Pulmonary artery endothelial cell (primary cell): ENCODE measurements around the gene CPSF3. TPM values are rescaled to one million over a fixed set of nuclear protein-coding genes. Genes with fewer than 3 reads are reported as not detected.
"Not testable (repeated sequence)": the region's sequence is repeated elsewhere in the genome, so short reads cannot be mapped to it uniquely, and the experiment has no call there.

Source experiments
- DNase-seq: peaks from one replicate; pipeline ENCODE4 v3.0.0-alpha.2; 2011; ENCODE audit warnings: low read depth, low spot score
- total RNA-seq: library from RNA; depleted of rRNA; stranded (reverse); fragments of >200 nt; gene quantifications from 2 replicates; pipeline ENCODE4 v1.2.3, GENCODE V29; 2014

Gene CPSF3
- total RNA-seq, 1 donor from 2014 or later: 54.5 TPM

GRCh38 chr2:9394816-9395215, 28.6 kb upstream of the CPSF3 start:
- DNase-seq: no peak

- no peak for DNase-seq
Measured at GRCh38 chr2:9397201-9397600, 26.3 kb upstream of the CPSF3 start.

GRCh38 chr2:9398251-9398650, 25.2 kb upstream of the CPSF3 start:
- DNase-seq: not testable (repeated sequence)

GRCh38 chr2:9398881-9399780, 24.3 kb upstream of the CPSF3 start:
- DNase-seq: no peak

DNA sequence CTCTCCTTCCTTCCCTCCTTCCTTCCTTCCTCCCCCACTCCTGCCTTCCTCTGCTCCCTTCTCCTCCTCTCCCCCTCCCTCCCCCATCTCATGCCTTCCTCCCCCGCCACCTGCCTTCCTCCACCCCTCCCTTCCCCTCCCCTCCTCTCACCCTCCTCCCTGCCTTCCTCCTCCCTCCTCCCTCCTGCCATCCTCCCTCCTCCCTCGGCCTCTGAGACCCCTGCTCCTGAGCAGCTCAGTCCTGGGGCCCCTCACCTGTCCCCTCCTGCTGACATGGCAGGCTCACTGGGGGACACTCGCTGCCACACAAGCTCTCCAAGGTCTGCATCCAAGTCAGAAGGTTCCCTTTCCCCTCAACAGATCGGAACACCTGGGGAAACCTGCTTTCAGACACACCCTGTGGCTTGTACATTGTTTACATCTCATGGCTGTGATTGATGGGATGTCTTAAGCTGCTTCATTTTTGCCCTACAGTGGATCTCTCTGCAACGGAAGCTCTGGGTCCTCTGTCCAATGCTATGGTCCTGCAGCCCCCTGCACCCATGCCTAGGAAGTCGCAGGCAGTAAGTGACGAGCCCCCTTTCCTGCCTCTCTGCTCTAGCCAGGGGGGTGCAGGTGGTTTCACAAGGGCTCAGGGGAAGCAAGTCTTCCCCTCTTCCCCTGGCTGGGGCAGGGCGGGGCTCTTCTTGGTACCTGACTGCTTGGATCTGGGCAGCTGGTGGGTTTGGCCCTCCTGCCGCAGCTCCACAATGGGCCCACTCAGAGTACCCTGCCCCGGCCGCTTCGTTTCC, 23.0 kb upstream of the CPSF3 start:
- DNase-seq: no peak

DNA sequence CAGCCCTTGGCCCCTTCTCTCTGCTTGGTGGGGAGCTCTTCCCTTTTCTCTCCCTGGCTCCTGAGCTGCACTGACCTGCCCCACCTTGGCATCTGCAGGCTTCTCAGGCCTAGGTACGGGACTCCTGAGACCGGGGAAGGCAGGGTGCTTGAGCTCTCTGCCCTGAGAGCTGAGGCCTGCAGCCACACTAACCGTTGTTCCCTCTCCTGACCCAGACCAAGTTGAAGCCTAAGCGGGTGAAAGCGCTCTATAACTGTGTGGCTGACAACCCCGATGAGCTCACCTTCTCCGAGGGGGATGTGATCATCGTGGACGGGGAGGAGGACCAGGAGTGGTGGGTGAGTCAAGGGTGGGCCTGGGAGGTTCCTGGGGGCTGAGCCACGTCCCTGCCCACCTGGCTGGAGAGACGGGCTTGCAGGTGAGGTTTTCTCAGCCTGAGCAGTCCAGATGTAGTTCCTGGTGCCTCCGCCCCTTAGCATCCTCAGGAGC, 22.4 kb upstream of the CPSF3 start:
- DNase-seq: no peak

DNA sequence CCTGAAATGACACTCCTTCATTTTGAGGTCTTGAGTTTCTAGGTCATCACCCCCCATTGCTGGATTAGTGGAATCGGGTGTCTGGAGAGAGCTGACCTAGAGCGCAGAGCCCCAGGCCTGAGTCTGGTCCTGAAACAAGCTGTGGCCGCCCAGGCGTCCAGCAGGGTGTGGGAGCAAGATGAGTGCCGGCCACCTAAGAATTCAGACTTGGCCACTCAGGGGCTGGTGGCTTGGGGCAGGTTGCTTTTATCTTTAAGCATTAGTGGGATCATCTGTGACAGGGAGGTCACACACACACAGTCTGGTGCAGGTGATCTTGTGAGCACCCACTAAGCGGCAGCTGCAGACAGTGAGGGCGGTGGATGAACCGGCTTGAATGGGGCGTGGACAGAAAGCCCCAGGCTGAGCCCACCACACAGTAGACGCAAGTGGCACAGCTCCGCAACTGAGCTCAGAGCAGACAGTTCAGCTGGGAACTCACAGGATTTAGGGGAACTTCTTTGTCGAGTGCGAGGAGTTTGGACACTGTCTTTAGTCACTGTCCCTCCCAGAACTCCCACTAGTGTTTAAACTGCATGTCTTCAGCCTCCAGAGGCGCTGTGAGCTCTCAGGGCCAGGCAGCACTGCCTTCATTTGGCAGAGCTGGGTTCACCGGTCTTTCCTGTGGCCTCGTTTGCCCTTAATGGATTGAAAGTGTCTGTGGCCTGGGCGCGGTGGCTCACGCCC, 21.6 kb upstream of the CPSF3 start:
- no peak for DNase-seq

DNA sequence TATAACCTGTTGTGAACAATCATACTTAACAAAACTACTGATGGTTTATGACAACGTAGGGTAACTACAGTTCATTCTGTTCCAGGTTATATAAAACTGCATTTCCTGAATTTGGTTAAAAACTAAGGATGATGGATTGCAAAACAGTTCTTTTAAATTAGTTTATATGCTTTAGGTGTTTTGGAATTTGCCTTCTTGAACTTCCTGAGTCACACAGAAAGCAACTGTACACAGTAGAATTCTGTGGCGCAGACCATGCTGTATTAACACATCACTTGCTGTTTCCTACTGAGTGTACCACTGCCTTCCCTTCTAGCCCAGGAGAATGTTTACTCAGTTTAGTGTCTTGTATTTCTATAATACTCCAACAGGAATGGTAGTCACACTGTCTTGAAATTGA, 19.5 kb upstream of the CPSF3 start:
- no peak for DNase-seq

DNA sequence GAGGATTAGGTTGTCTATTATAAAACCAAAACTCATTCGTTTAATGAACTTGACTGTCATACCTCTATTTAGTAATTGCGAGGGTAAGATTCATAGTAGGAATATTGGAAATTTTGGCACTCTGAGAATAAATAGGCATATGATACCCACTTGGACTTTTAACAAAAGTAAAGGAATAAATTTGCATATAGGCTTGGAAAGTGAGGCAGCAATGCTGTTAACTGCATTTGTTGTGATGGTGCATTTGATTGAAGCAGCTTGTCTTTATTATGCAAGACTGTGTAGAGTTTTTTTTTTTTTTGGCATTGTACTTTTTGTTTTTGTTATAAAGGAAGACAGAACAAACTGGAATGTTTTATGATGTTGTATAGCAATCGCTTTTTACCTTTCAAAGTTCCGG, 19.0 kb upstream of the CPSF3 start:
- no peak for DNase-seq

GRCh38 chr2:9405636-9406035, 17.8 kb upstream of the CPSF3 start:
- no peak for DNase-seq

DNA sequence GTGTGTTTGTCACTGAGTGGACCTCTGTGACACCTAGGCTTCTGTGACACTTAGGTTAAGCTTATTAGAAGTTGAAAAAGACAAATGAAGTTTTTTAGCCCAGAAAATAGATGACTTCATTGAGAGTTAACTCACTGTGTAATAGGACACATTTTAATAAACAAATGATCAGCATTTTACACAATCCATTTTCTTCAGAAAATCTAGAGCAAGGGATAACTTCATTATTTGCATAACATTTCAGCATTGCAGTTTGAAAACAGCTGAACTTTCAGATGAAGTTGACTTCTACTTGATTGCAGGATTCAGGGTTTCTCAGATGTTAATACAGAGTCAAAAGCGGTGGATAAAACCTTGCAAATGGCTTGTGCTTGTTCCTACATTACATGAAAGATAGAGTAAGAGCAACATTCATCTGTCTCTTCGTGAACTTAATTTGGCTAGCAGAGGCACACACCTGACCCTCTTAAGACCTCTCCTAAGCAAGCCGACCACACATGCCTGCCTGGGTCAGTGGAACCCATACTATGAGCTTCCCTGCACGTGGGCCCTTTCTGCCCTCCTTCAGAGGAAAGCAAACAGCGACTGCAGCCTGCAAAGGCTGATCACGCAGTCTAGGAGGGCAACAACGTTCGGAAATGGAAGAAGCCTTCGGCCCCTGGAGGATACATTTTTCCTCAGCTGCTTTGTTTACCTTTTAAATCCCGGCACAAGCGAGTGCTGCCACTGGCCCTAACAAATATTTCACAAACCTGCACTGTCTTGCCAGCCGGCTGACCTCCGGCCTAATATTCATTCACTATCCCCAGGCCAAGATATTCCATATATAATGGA, 16.7 kb upstream of the CPSF3 start:
- no peak for DNase-seq

- DNase-seq: no peak
Measured at GRCh38 chr2:9407363-9407811, 16.1 kb upstream of the CPSF3 start.

GRCh38 chr2:9408641-9409151, 14.8 kb upstream of the CPSF3 start:
- DNase-seq: no peak

- DNase-seq: no peak
Measured at GRCh38 chr2:9410108-9410507, 13.3 kb upstream of the CPSF3 start.

DNA sequence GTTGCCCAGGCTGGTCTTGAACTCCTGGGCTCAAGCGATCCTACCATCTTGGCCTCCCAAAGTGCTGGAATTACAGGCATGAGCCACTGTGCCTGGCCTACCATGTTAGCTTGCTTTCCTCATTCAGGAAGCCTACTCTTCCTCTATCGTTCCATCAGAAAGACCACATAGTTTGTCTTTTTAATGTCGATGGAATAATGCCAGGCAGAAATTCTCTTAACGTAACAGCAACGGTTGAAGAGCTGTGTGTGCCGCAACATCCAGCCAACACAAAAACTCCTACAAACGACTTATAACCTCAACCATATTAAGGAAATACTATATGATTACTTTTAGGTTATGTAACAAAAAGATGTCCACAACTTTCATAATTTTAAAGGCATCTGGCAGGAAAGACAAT, 10.7 kb upstream of the CPSF3 start:
- DNase-seq: no peak

DNA sequence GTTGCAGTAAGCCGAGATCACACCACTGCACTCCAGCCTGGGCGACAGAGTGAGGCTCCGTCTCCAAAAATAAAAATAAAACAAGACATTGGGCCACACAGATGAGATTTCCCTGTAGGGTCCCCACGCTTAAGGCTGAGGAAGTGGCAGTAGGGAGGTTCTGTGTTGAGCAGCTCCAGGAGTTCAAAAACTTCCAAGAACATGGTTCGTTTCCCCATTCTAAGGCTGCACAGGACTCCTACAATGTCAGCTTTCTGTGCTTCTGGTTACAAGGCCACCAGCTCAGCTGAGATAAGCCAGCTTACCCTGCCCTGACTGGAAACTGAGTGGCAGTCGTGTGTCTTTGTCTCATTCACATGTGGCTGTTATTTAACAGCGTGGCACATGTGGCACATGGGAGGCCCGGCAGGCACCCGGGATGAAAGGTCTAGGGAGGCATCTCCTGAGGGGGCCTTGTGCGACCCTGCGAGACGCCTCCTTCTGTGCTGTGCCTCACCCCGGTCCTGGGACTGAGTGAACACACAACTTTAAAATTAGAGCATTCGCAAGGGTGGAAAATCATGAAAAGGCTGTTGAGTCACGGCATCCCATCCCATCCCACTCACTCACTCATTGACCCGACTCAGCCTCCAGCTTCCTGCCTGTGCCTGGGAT, 7.8 kb upstream of the CPSF3 start:
- DNase-seq: no peak

GRCh38 chr2:9416267-9416961, 7.0 kb upstream of the CPSF3 start:
- DNase-seq: no peak

- DNase-seq: no peak
Measured at GRCh38 chr2:9416962-9417316, 6.5 kb upstream of the CPSF3 start.

DNA sequence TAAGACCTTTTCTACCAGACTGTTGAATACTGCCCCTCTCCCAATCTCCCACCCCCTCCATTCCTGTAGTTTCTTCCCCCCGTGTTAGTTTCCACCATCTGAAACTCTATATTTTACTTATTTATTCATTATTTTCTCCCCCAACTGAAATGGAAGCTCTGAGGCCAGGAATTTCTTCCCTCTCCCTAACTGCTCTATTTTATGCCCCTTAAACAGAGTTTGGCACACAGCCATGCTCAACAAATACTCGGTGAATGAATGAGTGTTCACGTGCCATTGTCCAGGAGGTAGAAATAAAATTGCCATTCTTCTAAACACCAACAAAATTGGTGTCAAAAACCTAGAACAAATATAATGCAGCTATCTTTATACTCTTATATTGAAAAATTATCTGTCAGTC, 5.7 kb upstream of the CPSF3 start:
- no peak for DNase-seq

DNA sequence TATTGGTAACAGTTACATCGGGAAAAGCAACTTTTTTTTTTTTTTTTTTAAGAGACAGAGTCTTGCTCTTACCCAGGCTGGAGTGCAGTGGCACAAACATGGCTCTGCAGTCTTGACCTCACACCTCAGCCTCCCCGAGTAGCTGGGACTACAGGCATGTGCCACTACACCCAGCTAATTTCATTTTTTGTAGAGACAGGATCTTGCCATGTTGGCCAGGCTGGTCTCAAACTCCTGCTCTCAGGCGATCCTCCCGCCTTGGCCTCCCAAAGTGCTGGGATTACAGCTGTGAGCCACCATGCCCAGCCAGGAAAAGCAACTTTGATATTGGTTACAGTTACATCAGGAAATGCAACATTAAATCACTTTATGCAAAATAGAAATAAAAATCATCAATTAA, 4.7 kb upstream of the CPSF3 start:
- DNase-seq: no peak
